Ureter (tissue), 1 donor: ENCODE results near the gene VPS18. TPM values are rescaled to one million over a fixed set of nuclear protein-coding genes. Genes with fewer than 3 reads are reported as not detected.

Source experiments
- total RNA-seq: library from RNA; stranded (reverse); gene quantifications from one replicate; pipeline ENCODE4 v1.2.4, GENCODE V29; 2023
- donor health status: DM: yes; HTN: yes; CAD: no.

VPS18 gene
- total RNA-seq, 1 donor from 2014 or later, result 30.0 TPM

Other genes starting within 250 kb of the VPS18 start
- gene RAD51, start 199.3 kb upstream of the VPS18 start, total RNA-seq, result 0.68 TPM
- 34.6 TPM for gene RMDN3, start 139.2 kb upstream of the VPS18 start, total RNA-seq
- 7.4 TPM for gene GCHFR, start 130.4 kb upstream of the VPS18 start, total RNA-seq
- 0.52 TPM for gene C15orf62, start 124.5 kb upstream of the VPS18 start, total RNA-seq
- 26.0 TPM for gene ZFYVE19, start 87.4 kb upstream of the VPS18 start, total RNA-seq
- 51.3 TPM for gene DNAJC17, start 87.0 kb upstream of the VPS18 start, total RNA-seq
- gene PPP1R14D, start 65.7 kb upstream of the VPS18 start, total RNA-seq, result not detected
- 138 TPM for gene SPINT1, start 50.4 kb upstream of the VPS18 start, total RNA-seq
- 31.4 TPM for gene RHOV, start 20.2 kb upstream of the VPS18 start, total RNA-seq
- 15.2 TPM for gene DLL4, start 34.9 kb downstream of the VPS18 start, total RNA-seq
- 9.2 TPM for gene CHAC1, start 59.0 kb downstream of the VPS18 start, total RNA-seq
- gene INO80, start 221.8 kb downstream of the VPS18 start, total RNA-seq, result 38.6 TPM